Sigmoid colon (tissue), 4 donors: Measurements from ENCODE around the gene PARVG.

Source experiments
- CTCF ChIP-seq, 4 experiments: fragments of 450-650 bp in 3 of 4; fragments of 200-600 bp in 1 of 4; IDR thresholded peaks; one replicate each; pipeline ENCODE4 v1.5.1; 2016 to 2019; ENCODE audit warnings: antibody characterized with exemption in 4 of 4, mild to moderate bottlenecking in 3 of 4, moderate library complexity in 2 of 4
- EP300 ChIP-seq, 4 donors: sonication (generic); formaldehyde crosslinking; IDR thresholded peaks; one replicate each; pipeline ENCODE4 v1.6.1; 2017; ENCODE audit warnings: antibody characterized with exemption in 4 of 4
- POLR2AphosphoS5 ChIP-seq, 4 donors: sonication (generic); formaldehyde crosslinking; IDR thresholded peaks; one replicate each; pipeline ENCODE4 v1.6.1; 2017; ENCODE audit warnings: antibody characterized with exemption in 4 of 4

GRCh38 chr22:44249376-44250147 lies 68.8 kb downstream of the PARVG start:
- TF ChIP-seq CTCF (IDR thresholded peaks at IDR 0.05) (no peak), EP300 (IDR thresholded peaks at IDR 0.05) (no peak), POLR2AphosphoS5 (IDR thresholded peaks at IDR 0.05) (no peak)
